Measurements from ENCODE around the gene ZNF441. TPM values are rescaled to one million over a fixed set of nuclear protein-coding genes. Genes with fewer than 3 reads are reported as not detected.

Gene ZNF441
- total RNA-seq, 4 donors from 2014 or later = 1.1 to 7.6 (median 2.9) TPM

- Histone ChIP-seq H3K4me1 (peaks cover 16 to 17% of the 10 kb centered on the region in 2 donors), H3K4me3 (peak overlapping the region; percentile 58 to 74 (median 70)), H3K36me3 (no peaks in the 10 kb centered on the region), H3K27me3 (no peaks in the 10 kb centered on the region), H3K27ac (peak overlapping the region; percentile 74 to 84 (median 78)), H3K9me3 (no peaks in the 10 kb centered on the region)
- intact Hi-C loops (cut with DNase I; ENCODE audit: low total_unique reads) (loop anchor here (1.0 to 5.0 kb wide), 7 partner anchors 31 to 870 kb away; partner anchors contain the start of genes MAN2B1, WDR83, ZNF20 and ZNF441), in situ Hi-C loops (cut with MboI; ENCODE audit: low sequenced_read_pairs in 4 of 4) (loop anchor here in 3 of 4 donors (5.0 to 10.0 kb wide), 5 partner anchors 187 to 347 kb away; partner anchors contain the start of gene ZNF20 (in 3 of the 3))
- peak; percentile 90 to 94 for ATAC-seq
- no peak for TF ChIP-seq POLR2A (IDR thresholded peaks at IDR 0.05)
- TF ChIP-seq, protein P1, sequence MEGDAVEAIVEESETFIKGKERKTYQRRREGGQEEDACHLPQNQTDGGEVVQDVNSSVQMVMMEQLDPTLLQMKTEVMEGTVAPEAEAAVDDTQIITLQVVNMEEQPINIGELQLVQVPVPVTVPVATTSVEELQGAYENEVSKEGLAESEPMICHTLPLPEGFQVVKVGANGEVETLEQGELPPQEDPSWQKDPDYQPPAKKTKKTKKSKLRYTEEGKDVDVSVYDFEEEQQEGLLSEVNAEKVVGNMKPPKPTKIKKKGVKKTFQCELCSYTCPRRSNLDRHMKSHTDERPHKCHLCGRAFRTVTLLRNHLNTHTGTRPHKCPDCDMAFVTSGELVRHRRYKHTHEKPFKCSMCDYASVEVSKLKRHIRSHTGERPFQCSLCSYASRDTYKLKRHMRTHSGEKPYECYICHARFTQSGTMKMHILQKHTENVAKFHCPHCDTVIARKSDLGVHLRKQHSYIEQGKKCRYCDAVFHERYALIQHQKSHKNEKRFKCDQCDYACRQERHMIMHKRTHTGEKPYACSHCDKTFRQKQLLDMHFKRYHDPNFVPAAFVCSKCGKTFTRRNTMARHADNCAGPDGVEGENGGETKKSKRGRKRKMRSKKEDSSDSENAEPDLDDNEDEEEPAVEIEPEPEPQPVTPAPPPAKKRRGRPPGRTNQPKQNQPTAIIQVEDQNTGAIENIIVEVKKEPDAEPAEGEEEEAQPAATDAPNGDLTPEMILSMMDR (IDR thresholded peaks at IDR 0.05 in 4 of 5, conservative IDR thresholded peaks at IDR 0.05 in 1 of 5) = peak; percentile 88 to 96 (median 92)
- peak; percentile 84 to 91 for DNase-seq
These were observed 30.7 kb downstream of the ZNF441 start for GRCh38 chr19:11797491-11797890.

DNA sequence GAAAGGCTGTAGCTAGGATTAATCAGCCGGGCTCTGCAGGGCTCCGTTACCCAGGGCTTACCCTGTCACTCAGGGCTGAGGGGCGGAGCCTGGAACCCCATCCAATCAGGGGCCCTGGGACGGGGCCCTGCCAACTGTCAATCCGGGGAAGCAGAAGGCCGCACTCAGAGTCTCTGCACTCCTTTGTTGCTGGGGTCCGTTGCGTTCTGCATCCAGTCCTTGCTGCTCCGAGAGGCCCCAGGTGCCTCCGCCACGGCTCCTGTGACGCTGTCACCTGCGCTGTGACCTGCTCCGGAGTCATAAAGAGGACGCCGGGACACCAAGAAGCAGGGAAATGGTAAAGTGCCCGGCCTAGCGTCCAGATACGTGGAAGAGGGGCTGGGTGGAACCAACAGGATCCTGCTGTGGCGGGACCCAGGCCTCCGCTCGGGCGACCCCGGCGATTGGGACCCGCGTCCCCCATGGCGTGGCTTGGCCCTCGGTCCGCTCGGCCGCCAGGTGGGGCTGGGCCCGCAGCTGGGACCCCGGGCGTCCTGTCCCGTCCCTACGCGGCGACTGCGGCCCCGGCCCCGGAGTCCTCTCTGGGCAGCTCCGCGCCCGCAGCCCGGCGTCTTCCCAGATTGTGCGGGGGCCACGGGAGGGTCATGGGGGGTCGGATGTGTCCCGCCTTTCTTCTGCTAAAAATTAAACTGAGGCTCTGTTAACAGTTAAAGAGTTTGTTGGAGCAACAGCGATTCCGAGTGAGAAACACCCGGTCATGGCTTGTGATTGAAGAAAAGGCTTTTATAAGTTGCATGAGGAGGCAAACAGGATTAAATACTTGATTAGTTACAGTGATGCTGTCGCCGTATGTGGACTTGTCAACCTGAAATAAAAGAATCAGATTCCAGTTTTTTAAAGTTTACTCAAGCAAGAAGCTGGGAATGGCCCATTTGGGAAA is 31.9 kb downstream of the ZNF441 start, which contains the start of gene ZNF491:
TSS of gene ZNF491 (plus strand) at position 133 of the 940 bp plus-strand sequence. CDS start 7,431 bp downstream, outside the sequence.
- intact Hi-C loops (cut with DNase I; ENCODE audit: low total_unique reads) = loop anchor here (1.0 to 5.0 kb wide), 5 partner anchors 16 to 869 kb away; partner anchors contain the start of genes MAN2B1, WDR83, ZNF439 and ZNF440
- peak; percentile 92 to 95 for ATAC-seq

DNA sequence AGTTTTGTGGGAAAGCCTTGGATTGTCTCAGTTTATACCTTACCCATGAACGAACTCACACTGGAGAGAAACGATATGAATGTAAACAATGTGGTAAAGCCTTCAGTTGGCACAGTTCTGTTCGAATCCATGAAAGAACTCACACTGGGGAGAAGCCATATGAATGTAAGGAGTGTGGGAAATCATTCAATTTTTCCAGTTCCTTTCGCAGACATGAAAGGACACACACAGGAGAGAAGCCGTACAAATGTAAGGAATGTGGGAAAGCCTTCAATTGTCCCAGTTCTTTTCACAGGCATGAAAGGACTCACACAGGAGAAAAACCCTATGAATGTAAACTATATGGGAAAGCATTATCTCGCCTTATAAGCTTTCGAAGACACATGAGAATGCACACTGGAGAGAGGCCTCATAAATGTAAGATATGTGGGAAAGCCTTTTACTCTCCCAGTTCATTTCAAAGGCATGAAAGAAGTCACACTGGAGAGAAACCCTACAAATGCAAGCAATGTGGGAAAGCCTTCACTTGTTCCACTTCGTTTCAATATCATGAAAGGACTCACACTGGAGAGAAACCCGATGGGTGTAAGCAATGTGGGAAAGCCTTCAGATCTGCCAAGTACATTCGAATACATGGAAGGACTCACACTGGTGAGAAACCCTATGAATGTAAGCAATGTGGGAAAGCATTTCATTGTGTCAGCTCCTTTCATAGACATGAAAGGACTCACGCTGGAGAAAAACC is 39.7 kb downstream of the ZNF441 start:
- peak overlapping the region in 1 of 4 donors; percentile 4 for H3K4me3 ChIP-seq
- H3K4me1 ChIP-seq = no peaks in the 10 kb centered on the region
- H3K27me3 ChIP-seq = no peaks in the 10 kb centered on the region
- no peak for DNase-seq
- in situ Hi-C loops (cut with MboI; ENCODE audit: low sequenced_read_pairs in 4 of 4) = no loop called here
- H3K9me3 ChIP-seq = peaks cover 0 to 30% (median 19%) of the 10 kb centered on the region in 3 donors
- no peak for ATAC-seq
- H3K36me3 ChIP-seq = peaks cover 2 to 42% of the 10 kb centered on the region in 2 donors
- intact Hi-C loops (cut with DNase I; ENCODE audit: low total_unique reads) = no loop called here
- TF ChIP-seq, protein P1 (IDR thresholded peaks at IDR 0.05 in 4 of 5, conservative IDR thresholded peaks at IDR 0.05 in 1 of 5) = no peak
- TF ChIP-seq POLR2A (IDR thresholded peaks at IDR 0.05) = no peak
- H3K27ac ChIP-seq = no peak overlapping the region

More for the DNA sequence above, 31.9 kb downstream of the ZNF441 start, which contains the start of gene ZNF491:
- peak; percentile 53 to 79 for TF ChIP-seq POLR2A (IDR thresholded peaks at IDR 0.05)
- TF ChIP-seq, protein P1 (IDR thresholded peaks at IDR 0.05 in 4 of 5, conservative IDR thresholded peaks at IDR 0.05 in 1 of 5) = peak in 2 of 5 experiments; percentile 22 to 24
- in situ Hi-C loops (cut with MboI; ENCODE audit: low sequenced_read_pairs in 4 of 4) = loop anchor here in 3 of 4 donors (5.0 to 10.0 kb wide), 5 partner anchors 186 to 346 kb away; partner anchors contain the start of gene ZNF20 (in 3 of the 3)
- peak within 1 kb of the TSS; percentile 58 to 74 (median 70) for H3K4me3 ChIP-seq
- peak; percentile 79 to 86 for DNase-seq
- peak within 1 kb of the TSS; percentile 74 to 84 (median 78) for H3K27ac ChIP-seq
- peaks cover 16 to 17% of the 10 kb centered on the region in 2 donors for H3K4me1 ChIP-seq
- no peaks in the 10 kb centered on the region for H3K9me3 ChIP-seq
- no peaks in the 10 kb centered on the region for H3K27me3 ChIP-seq
- H3K36me3 ChIP-seq = no peaks in the 10 kb centered on the region

- Histone ChIP-seq H3K4me1 (no peaks in the 10 kb centered on the region), H3K27me3 (no peaks in the 10 kb centered on the region), H3K4me3 (peak overlapping the region in 1 of 4 donors; percentile 4), H3K9me3 (peaks cover 0 to 30% (median 19%) of the 10 kb centered on the region in 3 donors), H3K36me3 (peaks cover 2 to 42% of the 10 kb centered on the region in 2 donors), H3K27ac (no peak overlapping the region)
- intact Hi-C loops (cut with DNase I; ENCODE audit: low total_unique reads) (no loop called here), in situ Hi-C loops (cut with MboI; ENCODE audit: low sequenced_read_pairs in 4 of 4) (no loop called here)
- no peak for TF ChIP-seq POLR2A (IDR thresholded peaks at IDR 0.05)
- TF ChIP-seq, protein P1 (IDR thresholded peaks at IDR 0.05 in 4 of 5, conservative IDR thresholded peaks at IDR 0.05 in 1 of 5) = no peak
- no peak for DNase-seq
- ATAC-seq = no peak
These were observed 40.2 kb downstream of the ZNF441 start for GRCh38 chr19:11807099-11807380.
